Activated T-helper 1 cell treated with anti-CD3 and anti-CD28 coated beads, Interleukin-12 subunit alpha, Interleukin-12 subunit beta, Interleukin-2, Interleukin-4 antibody, amounts not matched to agents 30 ng/mL and 10 ng/mL and 1 ng/mL, durations not matched to agents 14 hours and 24 hours and 36 hours (primary cell): Measurements from ENCODE around the gene KIF26A. TPM values are rescaled to one million over a fixed set of nuclear protein-coding genes. Genes with fewer than 3 reads are reported as not detected.

Experiments
- DNase-seq: peaks from one replicate; pipeline ENCODE4 v3.0.0; 2021; ENCODE audit warnings: low spot score
- H3K27ac Mint-ChIP-seq: one replicate; pipeline ENCODE4 v1.8.0; 2021; ENCODE audit warnings: mild to moderate bottlenecking, mixed read lengths
- H3K27me3 Mint-ChIP-seq: one replicate; pipeline ENCODE4 v1.8.0; 2022; ENCODE audit warnings: mild to moderate bottlenecking, moderate library complexity, mixed read lengths; ENCODE audit not compliant: insufficient read depth
- H3K36me3 Mint-ChIP-seq: one replicate; pipeline ENCODE4 v1.8.0; 2021; ENCODE audit warnings: low read depth, mixed read lengths
- H3K4me1 Mint-ChIP-seq: one replicate; pipeline ENCODE4 v1.8.0; 2021; ENCODE audit warnings: low read depth, mixed read lengths
- H3K4me3 Mint-ChIP-seq: one replicate; pipeline ENCODE4 v1.8.0; 2021; ENCODE audit warnings: mild to moderate bottlenecking, moderate library complexity, mixed read lengths
- H3K9me3 Mint-ChIP-seq: one replicate; pipeline ENCODE4 v1.8.0; 2021; ENCODE audit warnings: mixed read lengths
- intact Hi-C: fragments of 100-400 bp; cut with micrococcal nuclease; formaldehyde crosslinking; loops from one replicate; pipeline ENCODE4 v1.15.1; 2024
- total RNA-seq: library from RNA; stranded (reverse); gene quantifications from 2 replicates; pipeline ENCODE4 v1.2.3, GENCODE V29; 2022

The KIF26A gene
- total RNA-seq, 1 donor from 2014 or later, result 0.05 TPM

GRCh38 chr14:104174051-104174450, 35.7 kb downstream of the KIF26A start:
- H3K4me3 Mint-ChIP-seq, result no peak overlapping the region
- DNase-seq, result no peak
- H3K9me3 Mint-ChIP-seq, result no peaks in the 10 kb centered on the region
- intact Hi-C loops, result no loop called here
- H3K36me3 Mint-ChIP-seq, result no peaks in the 10 kb centered on the region
- H3K27me3 Mint-ChIP-seq, result no peaks in the 10 kb centered on the region
- H3K4me1 Mint-ChIP-seq, result no peaks in the 10 kb centered on the region
- H3K27ac Mint-ChIP-seq, result no peak overlapping the region

GRCh38 chr14:104175041-104175440, 36.7 kb downstream of the KIF26A start:
- Mint-ChIP-seq H3K4me3 (no peak overlapping the region), H3K4me1 (no peaks in the 10 kb centered on the region), H3K27ac (no peak overlapping the region), H3K27me3 (no peaks in the 10 kb centered on the region), H3K36me3 (no peaks in the 10 kb centered on the region), H3K9me3 (no peaks in the 10 kb centered on the region)
- intact Hi-C loops, result no loop called here
- no peak for DNase-seq

- Mint-ChIP-seq H3K4me1 (no peaks in the 10 kb centered on the region), H3K4me3 (no peak overlapping the region), H3K27ac (no peak overlapping the region), H3K27me3 (no peaks in the 10 kb centered on the region), H3K9me3 (no peaks in the 10 kb centered on the region), H3K36me3 (no peaks in the 10 kb centered on the region)
- intact Hi-C loops, result no loop called here
- no peak for DNase-seq
These were observed 37.4 kb downstream of the KIF26A start for GRCh38 chr14:104175811-104176210.

- H3K4me3 Mint-ChIP-seq, result no peak overlapping the region
- no peaks in the 10 kb centered on the region for H3K27me3 Mint-ChIP-seq
- H3K9me3 Mint-ChIP-seq, result no peaks in the 10 kb centered on the region
- no peaks in the 10 kb centered on the region for H3K36me3 Mint-ChIP-seq
- no peak overlapping the region for H3K27ac Mint-ChIP-seq
- no peaks in the 10 kb centered on the region for H3K4me1 Mint-ChIP-seq
- DNase-seq, result no peak
- intact Hi-C loops, result no loop called here
These were observed 38.2 kb downstream of the KIF26A start for GRCh38 chr14:104176611-104177010.

- intact Hi-C loops, result no loop called here
These were observed 39.0 kb downstream of the KIF26A start for GRCh38 chr14:104177411-104177810.

GRCh38 chr14:104178279-104178678, 39.9 kb downstream of the KIF26A start:
- DNase-seq, result no peak
- Mint-ChIP-seq H3K4me1 (no peaks in the 10 kb centered on the region), H3K9me3 (no peaks in the 10 kb centered on the region), H3K4me3 (no peak overlapping the region), H3K36me3 (no peaks in the 10 kb centered on the region), H3K27ac (no peak overlapping the region), H3K27me3 (no peaks in the 10 kb centered on the region)
- intact Hi-C loops, result no loop called here

More at GRCh38 chr14:104177411-104177810, 39.0 kb downstream of the KIF26A start:
- no peak for DNase-seq
- H3K4me1 Mint-ChIP-seq, result no peaks in the 10 kb centered on the region
- no peak overlapping the region for H3K4me3 Mint-ChIP-seq
- no peaks in the 10 kb centered on the region for H3K36me3 Mint-ChIP-seq
- no peaks in the 10 kb centered on the region for H3K9me3 Mint-ChIP-seq
- H3K27me3 Mint-ChIP-seq, result no peaks in the 10 kb centered on the region
- no peak overlapping the region for H3K27ac Mint-ChIP-seq

DNA sequence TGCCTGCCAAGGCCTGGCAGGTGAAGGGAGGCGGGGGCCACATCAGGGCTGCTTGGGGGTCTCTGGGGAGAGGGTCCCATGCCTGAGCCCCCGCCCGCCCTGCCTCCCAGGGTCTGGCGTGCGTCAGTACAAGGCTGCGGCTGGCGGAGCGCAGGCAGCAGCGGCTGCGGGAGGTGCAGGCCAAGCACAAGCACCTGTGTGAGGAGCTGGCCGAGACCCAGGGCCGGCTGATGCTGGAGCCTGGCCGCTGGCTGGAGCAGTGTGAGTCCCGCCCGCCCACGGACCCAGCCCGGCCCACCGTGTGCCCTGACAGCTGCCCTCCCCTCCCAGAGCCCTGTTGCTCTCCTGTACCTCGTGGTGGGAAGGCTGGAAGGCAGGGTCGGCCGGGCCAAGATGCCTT, 40.7 kb downstream of the KIF26A start:
- Mint-ChIP-seq H3K36me3 (no peaks in the 10 kb centered on the region), H3K4me3 (no peak overlapping the region), H3K4me1 (no peaks in the 10 kb centered on the region), H3K9me3 (no peaks in the 10 kb centered on the region), H3K27ac (no peak overlapping the region), H3K27me3 (no peaks in the 10 kb centered on the region)
- intact Hi-C loops, result no loop called here
- no peak for DNase-seq

- no peaks in the 10 kb centered on the region for H3K27me3 Mint-ChIP-seq
- H3K4me3 Mint-ChIP-seq, result no peak overlapping the region
- DNase-seq, result no peak
- intact Hi-C loops, result no loop called here
- H3K36me3 Mint-ChIP-seq, result no peaks in the 10 kb centered on the region
- H3K4me1 Mint-ChIP-seq, result no peaks in the 10 kb centered on the region
- no peaks in the 10 kb centered on the region for H3K9me3 Mint-ChIP-seq
- no peak overlapping the region for H3K27ac Mint-ChIP-seq
These were observed 41.3 kb downstream of the KIF26A start for GRCh38 chr14:104179564-104180129.

GRCh38 chr14:104180561-104181165, 42.3 kb downstream of the KIF26A start:
- H3K36me3 Mint-ChIP-seq, result no peaks in the 10 kb centered on the region
- intact Hi-C loops, result no loop called here
- H3K9me3 Mint-ChIP-seq, result no peaks in the 10 kb centered on the region
- no peak for DNase-seq
- no peak overlapping the region for H3K27ac Mint-ChIP-seq
- no peaks in the 10 kb centered on the region for H3K27me3 Mint-ChIP-seq
- no peak overlapping the region for H3K4me3 Mint-ChIP-seq
- H3K4me1 Mint-ChIP-seq, result no peaks in the 10 kb centered on the region

GRCh38 chr14:104181761-104182530, 43.6 kb downstream of the KIF26A start:
- intact Hi-C loops, result no loop called here
- H3K4me1 Mint-ChIP-seq, result no peaks in the 10 kb centered on the region
- no peak overlapping the region for H3K27ac Mint-ChIP-seq

GRCh38 chr14:104182857-104183425, 44.6 kb downstream of the KIF26A start:
- H3K27me3 Mint-ChIP-seq, result no peaks in the 10 kb centered on the region
- intact Hi-C loops, result no loop called here
- DNase-seq, result no peak
- no peaks in the 10 kb centered on the region for H3K9me3 Mint-ChIP-seq
- H3K4me3 Mint-ChIP-seq, result no peak overlapping the region
- H3K36me3 Mint-ChIP-seq, result no peaks in the 10 kb centered on the region
- H3K4me1 Mint-ChIP-seq, result no peaks in the 10 kb centered on the region
- no peak overlapping the region for H3K27ac Mint-ChIP-seq

More at GRCh38 chr14:104181761-104182530, 43.6 kb downstream of the KIF26A start:
- no peaks in the 10 kb centered on the region for H3K27me3 Mint-ChIP-seq
- no peaks in the 10 kb centered on the region for H3K36me3 Mint-ChIP-seq
- H3K4me3 Mint-ChIP-seq, result no peak overlapping the region
- H3K9me3 Mint-ChIP-seq, result no peaks in the 10 kb centered on the region
- DNase-seq, result no peak

- no peaks in the 10 kb centered on the region for H3K27me3 Mint-ChIP-seq
- H3K27ac Mint-ChIP-seq, result no peak overlapping the region
- no peak overlapping the region for H3K4me3 Mint-ChIP-seq
- H3K4me1 Mint-ChIP-seq, result no peaks in the 10 kb centered on the region
- no peak for DNase-seq
- intact Hi-C loops, result no loop called here
- no peaks in the 10 kb centered on the region for H3K36me3 Mint-ChIP-seq
- H3K9me3 Mint-ChIP-seq, result no peaks in the 10 kb centered on the region
These were observed 45.4 kb downstream of the KIF26A start for GRCh38 chr14:104183796-104184195.

DNA sequence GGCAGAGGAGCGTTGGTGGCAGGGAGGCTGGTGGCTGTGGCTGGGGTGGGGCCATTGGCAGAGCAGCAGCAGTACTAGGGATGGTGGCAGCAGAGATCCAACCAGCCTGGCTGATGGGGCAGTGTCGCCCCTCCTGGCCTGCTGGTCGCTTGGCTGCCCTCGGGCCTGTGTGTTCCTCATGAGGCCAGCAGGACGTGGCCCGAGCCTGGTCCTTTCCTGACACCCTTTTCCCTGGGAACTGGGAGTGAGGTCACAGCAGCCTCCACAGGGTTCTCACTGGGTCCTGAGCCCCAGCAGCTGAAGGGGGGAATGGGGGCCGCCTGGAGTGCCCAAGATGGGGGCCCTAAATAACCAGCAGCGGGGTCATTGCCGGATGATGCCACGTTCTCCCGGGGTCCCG, 46.1 kb downstream of the KIF26A start:
- no peaks in the 10 kb centered on the region for H3K36me3 Mint-ChIP-seq
- H3K27ac Mint-ChIP-seq, result no peak overlapping the region
- no peak overlapping the region for H3K4me3 Mint-ChIP-seq
- DNase-seq, result no peak
- H3K27me3 Mint-ChIP-seq, result no peaks in the 10 kb centered on the region
- H3K4me1 Mint-ChIP-seq, result no peaks in the 10 kb centered on the region
- intact Hi-C loops, result no loop called here
- no peaks in the 10 kb centered on the region for H3K9me3 Mint-ChIP-seq
